ENCODE data around the gene TIMP2.
A peak's percentile ranks its signal among the peaks of the same experiment; 100 is the strongest.

Gene TIMP2

DNA sequence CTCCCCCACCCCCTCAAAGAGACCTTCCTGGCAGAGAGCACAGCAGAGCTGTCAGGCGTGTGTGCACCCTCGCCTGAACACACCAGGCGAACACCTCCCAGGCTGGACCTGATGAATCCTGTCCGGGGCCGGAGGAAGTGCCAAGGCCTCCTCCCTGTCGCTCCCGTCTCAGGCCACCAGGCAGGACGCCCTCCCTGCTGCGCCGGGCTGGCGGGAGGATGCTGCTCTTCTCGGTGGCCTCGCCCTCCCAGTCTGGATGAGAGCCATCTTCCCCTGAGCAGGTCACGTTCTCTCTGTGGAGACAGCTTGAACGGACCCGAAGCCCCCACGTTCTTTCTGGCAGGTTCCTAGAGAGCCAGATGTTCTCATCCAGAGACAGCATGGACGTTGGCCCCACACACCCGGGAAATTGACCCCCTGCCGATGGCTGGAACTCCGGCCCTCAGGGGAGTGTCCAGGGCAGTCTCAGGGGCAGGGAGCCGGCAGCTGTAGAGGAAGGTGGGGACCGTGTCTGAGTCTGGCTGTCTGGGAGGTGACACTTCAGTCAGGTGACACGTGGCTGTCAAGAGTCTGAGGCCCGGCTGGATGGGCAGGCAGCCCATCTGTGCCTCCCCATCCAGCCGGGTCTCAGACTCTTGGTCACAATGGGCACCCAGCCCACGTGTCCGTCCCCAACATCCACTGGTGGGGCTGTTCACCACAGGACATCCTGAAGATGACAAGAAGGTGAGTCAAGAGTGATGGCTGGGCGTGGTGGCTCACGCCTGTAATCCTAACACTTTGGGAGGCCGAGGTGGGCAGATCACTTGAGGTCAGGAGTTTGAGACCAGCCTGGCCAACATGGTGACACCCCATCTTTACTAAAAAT, 5.0 kb upstream of the TIMP2 start:
- no peaks in the 10 kb centered on the region for H3K27me3 ChIP-seq (ENCODE audit: insufficient read depth, low read length)
- H2AFZ ChIP-seq (ENCODE audit: low read length, unreplicated experiment) = no peak overlapping the region
- no peaks in the 10 kb centered on the region for H3K79me2 ChIP-seq (ENCODE audit: control insufficient read depth, insufficient read depth, low read length, unreplicated experiment)
- peaks cover 26% of the 10 kb centered on the region for H3K4me1 ChIP-seq (ENCODE audit: control insufficient read depth, insufficient read depth, low read length, unreplicated experiment)
- H3K27ac ChIP-seq (ENCODE audit: low read depth, low read length) = no peak overlapping the region
- H3K4me3 ChIP-seq (ENCODE audit: low read depth, low read length) = no peak overlapping the region
- no peaks in the 10 kb centered on the region for H3K36me3 ChIP-seq (ENCODE audit: insufficient read depth, low read length)

GRCh38 chr17:78925662-78926555, 722 bp upstream of the TIMP2 start:
- Histone ChIP-seq H2AFZ (ENCODE audit: low read length, unreplicated experiment) (peak overlapping the region; percentile 91), H3K4me1 (ENCODE audit: control insufficient read depth, insufficient read depth, low read length, unreplicated experiment) (peaks cover 19% of the 10 kb centered on the region), H3K27ac (ENCODE audit: low read depth, low read length) (peak overlapping the region; percentile 63), H3K36me3 (ENCODE audit: insufficient read depth, low read length) (no peaks in the 10 kb centered on the region), H3K4me3 (ENCODE audit: low read depth, low read length) (peak overlapping the region; percentile 87), H3K79me2 (ENCODE audit: control insufficient read depth, insufficient read depth, low read length, unreplicated experiment) (peaks cover 39% of the 10 kb centered on the region), H3K27me3 (ENCODE audit: insufficient read depth, low read length) (no peaks in the 10 kb centered on the region)

- Histone ChIP-seq H3K4me3 (ENCODE audit: low read depth, low read length) (peak overlapping the region; percentile 87), H3K27me3 (ENCODE audit: insufficient read depth, low read length) (no peaks in the 10 kb centered on the region), H3K79me2 (ENCODE audit: control insufficient read depth, insufficient read depth, low read length, unreplicated experiment) (peaks cover 51% of the 10 kb centered on the region), H3K4me1 (ENCODE audit: control insufficient read depth, insufficient read depth, low read length, unreplicated experiment) (peaks cover 19% of the 10 kb centered on the region), H2AFZ (ENCODE audit: low read length, unreplicated experiment) (peak overlapping the region; percentile 44), H3K36me3 (ENCODE audit: insufficient read depth, low read length) (no peaks in the 10 kb centered on the region), H3K27ac (ENCODE audit: low read depth, low read length) (no peak overlapping the region)
Observed at GRCh38 chr17:78924481-78925151, 571 bp downstream of the TIMP2 start.

- H3K36me3 ChIP-seq (ENCODE audit: insufficient read depth, low read length) = no peaks in the 10 kb centered on the region
- H3K4me1 ChIP-seq (ENCODE audit: control insufficient read depth, insufficient read depth, low read length, unreplicated experiment) = peaks cover 19% of the 10 kb centered on the region
- H3K79me2 ChIP-seq (ENCODE audit: control insufficient read depth, insufficient read depth, low read length, unreplicated experiment) = peaks cover 59% of the 10 kb centered on the region
- H3K4me3 ChIP-seq (ENCODE audit: low read depth, low read length) = peak overlapping the region; percentile 87
- no peaks in the 10 kb centered on the region for H3K27me3 ChIP-seq (ENCODE audit: insufficient read depth, low read length)
- no peak overlapping the region for H2AFZ ChIP-seq (ENCODE audit: low read length, unreplicated experiment)
- H3K27ac ChIP-seq (ENCODE audit: low read depth, low read length) = no peak overlapping the region
Observed at GRCh38 chr17:78923660-78924453, 1.3 kb downstream of the TIMP2 start.

DNA sequence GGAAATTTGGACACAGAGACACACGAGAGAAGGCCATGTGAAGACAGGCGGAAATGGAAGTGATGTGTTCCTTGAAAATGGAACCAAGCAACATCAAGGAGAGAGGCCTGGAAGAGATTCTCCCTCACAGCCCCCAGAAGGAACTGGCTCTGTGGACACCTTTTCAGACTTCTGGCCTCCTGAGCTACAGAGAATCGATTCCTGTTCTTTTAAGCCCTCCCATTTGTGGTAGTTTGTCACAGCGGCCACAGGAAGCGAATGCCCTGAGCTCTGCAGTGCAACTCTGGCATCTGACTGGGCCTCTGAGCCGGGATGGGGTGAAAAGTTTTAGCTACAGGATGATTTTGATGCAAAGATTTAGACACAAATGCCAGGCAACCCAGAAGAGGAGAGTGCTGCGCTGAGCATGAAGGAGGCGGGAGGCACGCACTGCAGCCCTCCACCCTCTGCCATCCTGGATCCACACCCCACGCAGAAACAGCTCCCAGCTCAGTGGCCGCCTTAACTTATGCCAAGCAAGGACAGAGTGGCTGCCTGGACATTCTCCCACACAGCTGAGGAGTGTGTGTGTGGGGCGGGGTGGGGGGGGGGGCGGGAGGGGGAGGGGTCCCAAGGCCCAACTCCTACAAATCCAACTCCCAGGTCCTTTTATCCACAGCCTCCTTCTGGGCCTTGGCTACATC, 2.2 kb downstream of the TIMP2 start:
- H3K27me3 ChIP-seq (ENCODE audit: insufficient read depth, low read length) = no peaks in the 10 kb centered on the region
- H3K4me3 ChIP-seq (ENCODE audit: low read depth, low read length) = peak overlapping the region; percentile 87
- peaks cover 19% of the 10 kb centered on the region for H3K4me1 ChIP-seq (ENCODE audit: control insufficient read depth, insufficient read depth, low read length, unreplicated experiment)
- no peak overlapping the region for H2AFZ ChIP-seq (ENCODE audit: low read length, unreplicated experiment)
- H3K79me2 ChIP-seq (ENCODE audit: control insufficient read depth, insufficient read depth, low read length, unreplicated experiment) = peaks cover 66% of the 10 kb centered on the region
- no peak overlapping the region for H3K27ac ChIP-seq (ENCODE audit: low read depth, low read length)
- H3K36me3 ChIP-seq (ENCODE audit: insufficient read depth, low read length) = no peaks in the 10 kb centered on the region

- peaks cover 25% of the 10 kb centered on the region for H3K4me1 ChIP-seq (ENCODE audit: control insufficient read depth, insufficient read depth, low read length, unreplicated experiment)
- no peak overlapping the region for H3K27ac ChIP-seq (ENCODE audit: low read depth, low read length)
- H3K36me3 ChIP-seq (ENCODE audit: insufficient read depth, low read length) = no peaks in the 10 kb centered on the region
- no peak overlapping the region for H2AFZ ChIP-seq (ENCODE audit: low read length, unreplicated experiment)
- no peak overlapping the region for H3K4me3 ChIP-seq (ENCODE audit: low read depth, low read length)
- H3K79me2 ChIP-seq (ENCODE audit: control insufficient read depth, insufficient read depth, low read length, unreplicated experiment) = peaks cover 78% of the 10 kb centered on the region
- H3K27me3 ChIP-seq (ENCODE audit: insufficient read depth, low read length) = no peaks in the 10 kb centered on the region
Observed at GRCh38 chr17:78921437-78921971, 3.7 kb downstream of the TIMP2 start.

GRCh38 chr17:78920528-78920927, 4.7 kb downstream of the TIMP2 start:
- peaks cover 87% of the 10 kb centered on the region for H3K79me2 ChIP-seq (ENCODE audit: control insufficient read depth, insufficient read depth, low read length, unreplicated experiment)
- no peaks in the 10 kb centered on the region for H3K36me3 ChIP-seq (ENCODE audit: insufficient read depth, low read length)
- no peak overlapping the region for H2AFZ ChIP-seq (ENCODE audit: low read length, unreplicated experiment)
- peaks cover 31% of the 10 kb centered on the region for H3K4me1 ChIP-seq (ENCODE audit: control insufficient read depth, insufficient read depth, low read length, unreplicated experiment)
- no peak overlapping the region for H3K4me3 ChIP-seq (ENCODE audit: low read depth, low read length)
- H3K27me3 ChIP-seq (ENCODE audit: insufficient read depth, low read length) = no peaks in the 10 kb centered on the region
- H3K27ac ChIP-seq (ENCODE audit: low read depth, low read length) = no peak overlapping the region

- H3K36me3 ChIP-seq (ENCODE audit: insufficient read depth, low read length) = no peaks in the 10 kb centered on the region
- H2AFZ ChIP-seq (ENCODE audit: low read length, unreplicated experiment) = no peak overlapping the region
- peaks cover 35% of the 10 kb centered on the region for H3K4me1 ChIP-seq (ENCODE audit: control insufficient read depth, insufficient read depth, low read length, unreplicated experiment)
- H3K27ac ChIP-seq (ENCODE audit: low read depth, low read length) = no peak overlapping the region
- H3K79me2 ChIP-seq (ENCODE audit: control insufficient read depth, insufficient read depth, low read length, unreplicated experiment) = peaks cover 92% of the 10 kb centered on the region
- H3K4me3 ChIP-seq (ENCODE audit: low read depth, low read length) = no peak overlapping the region
- H3K27me3 ChIP-seq (ENCODE audit: insufficient read depth, low read length) = no peaks in the 10 kb centered on the region
Observed at GRCh38 chr17:78919861-78920450, 5.2 kb downstream of the TIMP2 start.

- peaks cover 84% of the 10 kb centered on the region for H3K79me2 ChIP-seq (ENCODE audit: control insufficient read depth, insufficient read depth, low read length, unreplicated experiment)
- H2AFZ ChIP-seq (ENCODE audit: low read length, unreplicated experiment) = no peak overlapping the region
- H3K4me3 ChIP-seq (ENCODE audit: low read depth, low read length) = no peak overlapping the region
- no peak overlapping the region for H3K27ac ChIP-seq (ENCODE audit: low read depth, low read length)
- H3K36me3 ChIP-seq (ENCODE audit: insufficient read depth, low read length) = no peaks in the 10 kb centered on the region
- peaks cover 35% of the 10 kb centered on the region for H3K4me1 ChIP-seq (ENCODE audit: control insufficient read depth, insufficient read depth, low read length, unreplicated experiment)
- H3K27me3 ChIP-seq (ENCODE audit: insufficient read depth, low read length) = no peaks in the 10 kb centered on the region
Observed at GRCh38 chr17:78918979-78919378, 6.2 kb downstream of the TIMP2 start.

All from ACC112 (cell line).